Endothelial cell of umbilical vein (primary cell): ENCODE data around the gene GSTP1. TPM values are rescaled to one million over a fixed set of nuclear protein-coding genes. Genes with fewer than 3 reads are reported as not detected.

Source experiments
- BruUV-seq: library from RNA; stranded (reverse); fragments of 400-500 nt; replicated peaks from 2 replicates; lab custom pipeline; 2021; lab: Mats Ljungman, UMichigan
- CTCF ChIA-PET: fragments of 300-600, 350-600 bp; sonication (Branson Sonifier 250); formaldehyde crosslinking; loops from one replicate; lab custom pipeline; 2021; ENCODE audit warnings: antibody characterized with exemption, inconsistent platforms; lab: Charles Lee
- POLR2A ChIA-PET: fragments of 300-600, 350-600 bp; sonication (Branson Sonifier 250); formaldehyde crosslinking; loops from one replicate; lab custom pipeline; 2021; ENCODE audit warnings: antibody characterized with exemption, inconsistent platforms; lab: Charles Lee
- DNase-seq: peaks from one replicate; pipeline ENCODE4 v3.0.0-alpha.2; 2011; ENCODE audit warnings: low read depth, low spot score
- FAIRE-seq: peaks from 2 replicates; lab custom pipeline; 2011; peaks lifted over from hg19 to GRCh38; lab: Jason Lieb, UNC
- H2AFZ ChIP-seq: 2 replicates; pipeline ENCODE4 v1.6.0; 2012; ENCODE audit warnings: low read depth, low read length, control low read depth, inconsistent platforms
- H3K27ac ChIP-seq: 2 replicates; pipeline ENCODE4 v1.5.1; 2011; ENCODE audit warnings: low read depth, mild to moderate bottlenecking, control low read depth, low read length, moderate library complexity; ENCODE audit not compliant: insufficient read depth
- H3K27me3 ChIP-seq, 2 experiments: 2 replicates each; pipeline versions ENCODE4 v1.6.0 to v1.6.1; 2011; ENCODE audit warnings: low read length in 2 of 2, mixed read lengths in 1 of 2; ENCODE audit not compliant: control insufficient read depth in 2 of 2, insufficient read depth in 2 of 2
- H3K36me3 ChIP-seq, 2 experiments: 2 replicates in 1 of 2; 3 replicates in 1 of 2; pipeline ENCODE4 v1.5.1; 2011; ENCODE audit warnings: low read length in 2 of 2, mild to moderate bottlenecking in 1 of 2, moderate library complexity in 1 of 2; ENCODE audit not compliant: control insufficient read depth in 2 of 2, insufficient read depth in 2 of 2; ENCODE audit errors: extremely low read depth in 1 of 2
- H3K4me1 ChIP-seq: 3 replicates; pipeline ENCODE4 v1.5.1; 2011; ENCODE audit warnings: mild to moderate bottlenecking, low read length; ENCODE audit not compliant: control insufficient read depth, insufficient read depth; ENCODE audit errors: extremely low read depth
- H3K4me2 ChIP-seq: 2 replicates; pipeline ENCODE4 v1.6.1; 2011; ENCODE audit warnings: low read length, control low read depth, mixed read lengths; ENCODE audit not compliant: insufficient read depth
- H3K4me3 ChIP-seq, 3 experiments: fragments of 200-600 bp in 1 of 3; sonication (generic), shearing (Covaris generic) in 1 of 3; replicated peaks in 1 of 3; 2 replicates each; pipeline ENCODE4 v1.5.1; 2011 to 2016; ENCODE audit warnings: control low read depth in 3 of 3, low read length in 3 of 3, mild to moderate bottlenecking in 2 of 3, inconsistent platforms in 1 of 3, low read depth in 1 of 3, moderate library complexity in 1 of 3; ENCODE audit not compliant: insufficient read depth in 1 of 3
- H3K79me2 ChIP-seq: 2 replicates; pipeline ENCODE4 v1.6.0; 2012; ENCODE audit warnings: low read length, inconsistent platforms; ENCODE audit not compliant: control insufficient read depth, insufficient read depth
- H3K9ac ChIP-seq: replicated peaks from 2 replicates; pipeline ENCODE3; 2011; ENCODE audit warnings: low read length, control low read depth; ENCODE audit not compliant: insufficient read depth; ENCODE audit errors: extremely low read depth
- H3K9me1 ChIP-seq: replicated peaks from 3 replicates; pipeline ENCODE4 v1.6.0; 2011; ENCODE audit warnings: mild to moderate bottlenecking, low read length; ENCODE audit not compliant: control insufficient read depth, insufficient read depth; ENCODE audit errors: extremely low read depth
- H3K9me3 ChIP-seq: replicated peaks from 2 replicates; pipeline ENCODE4 v1.5.1; 2012; ENCODE audit warnings: low read length, inconsistent platforms; ENCODE audit not compliant: control insufficient read depth, insufficient read depth
- H4K20me1 ChIP-seq: replicated peaks from 2 replicates; pipeline ENCODE3; 2011; ENCODE audit warnings: mild to moderate bottlenecking, low read length; ENCODE audit not compliant: control insufficient read depth, insufficient read depth; ENCODE audit errors: extremely low read depth
- CTCF ChIP-seq, 2 donors: IDR thresholded peaks; 1 replicate in 1 of 2; 2 replicates in 1 of 2; pipeline ENCODE4 v1.5.1; 2011; ENCODE audit warnings: low read length in 2 of 2, mild to moderate bottlenecking in 2 of 2, moderate library complexity in 2 of 2, control low read depth in 1 of 2, inconsistent platforms in 1 of 2, low read depth in 1 of 2; ENCODE audit not compliant: insufficient read depth in 1 of 2; ENCODE audit errors: extremely low read depth in 1 of 2
- EZH2 ChIP-seq: IDR thresholded peaks from 2 replicates; pipeline ENCODE4 v1.6.1; 2012; ENCODE audit warnings: borderline replicate concordance, low read depth, mild to moderate bottlenecking, moderate library complexity, low read length, inconsistent platforms; ENCODE audit not compliant: severe bottlenecking
- FOS ChIP-seq: IDR thresholded peaks from 2 replicates; pipeline ENCODE4 v1.6.1; 2011; ENCODE audit warnings: mild to moderate bottlenecking, low read length, moderate library complexity, borderline replicate concordance; ENCODE audit not compliant: insufficient read depth
- GATA2 ChIP-seq: IDR thresholded peaks from 2 replicates; pipeline ENCODE4 v1.7.0; 2011; ENCODE audit warnings: low read depth, mild to moderate bottlenecking, moderate library complexity, mixed read lengths, low read length; ENCODE audit not compliant: insufficient read length, insufficient read depth
- JUN ChIP-seq: IDR thresholded peaks from 2 replicates; pipeline ENCODE4 v1.6.1; 2011; ENCODE audit warnings: borderline replicate concordance, low read depth; ENCODE audit not compliant: insufficient read length, insufficient read depth
- MAX ChIP-seq: IDR thresholded peaks from 2 replicates; pipeline ENCODE4 v1.6.1; 2011; ENCODE audit not compliant: insufficient read depth, insufficient read length
- MYC ChIP-seq: IDR thresholded peaks from one replicate; pipeline ENCODE4 v1.6.1; 2011; ENCODE audit warnings: mild to moderate bottlenecking, low read depth, low read length
- POLR2A ChIP-seq: IDR thresholded peaks from 2 replicates; pipeline ENCODE4 v1.6.1; 2012; ENCODE audit warnings: low read depth, mild to moderate bottlenecking, control low read depth, low read length
- POLR2AphosphoS5 ChIP-seq: IDR thresholded peaks from 2 replicates; pipeline ENCODE4 v1.6.1; 2012; ENCODE audit warnings: low read depth, mild to moderate bottlenecking, control low read depth, low read length, moderate library complexity; ENCODE audit not compliant: insufficient read depth
- dilution Hi-C: fragments of 300-500 bp; cut with MboI; formaldehyde crosslinking; loops from one replicate; pipeline ENCODE4 v1.15.0; 2019; ENCODE audit warnings: low sequenced_read_pairs; ENCODE audit not compliant: extremely low pct_ligation_motif_present
- intact Hi-C: fragments of 100-400 bp; cut with micrococcal nuclease; formaldehyde crosslinking; loops from one replicate; pipeline ENCODE4 v1.10.0; 2022
- polyA plus RNA-seq, 4 experiments: library from polyadenylated mRNA; depleted of rRNA in 3 of 4; stranded (reverse) in 3 of 4; unstranded in 1 of 4; fragments of >200 nt; gene quantifications; 2 replicates each; pipeline versions ENCODE4 v1.2.1 to v1.2.3, GENCODE V29; 2011 to 2012; ENCODE audit warnings: missing spikeins in 1 of 4
- total RNA-seq: library from RNA; stranded (reverse); gene quantifications from 2 replicates; pipeline ENCODE4 v1.2.3, GENCODE V29; 2021

The GSTP1 gene
- total and polyA plus RNA-seq, 2 donors (not counting 3 experiments of a cell fraction or from before 2014, with no cell fraction given): 962 to 2,277 TPM

- Histone ChIP-seq H3K79me2 (no peaks in the 10 kb centered on the region), H3K27me3 (peaks cover 6% of the 10 kb centered on the region in 2 experiments), H2AFZ (no peak overlapping the region), H3K9ac (no peak overlapping the region), H3K36me3 (no peaks in the 10 kb centered on the region), H3K4me3 (no peak overlapping the region), H3K27ac (no peak overlapping the region), H3K9me3 (no peaks in the 10 kb centered on the region), H3K4me2 (no peak overlapping the region), H4K20me1 (no peaks in the 10 kb centered on the region), H3K9me1 (no peaks in the 10 kb centered on the region), H3K4me1 (no peaks in the 10 kb centered on the region)
- TF ChIP-seq GATA2 (no peak), CTCF (IDR thresholded peaks at IDR 0.05; ENCODE audit: extremely low read depth in 1 of 2, insufficient read depth in 1 of 2, low read depth in 1 of 2, low read length in 2 of 2) (no peak), FOS (no peak), MYC (no peak), EZH2 (no peak), JUN (no peak), POLR2AphosphoS5 (no peak), MAX (no peak), POLR2A (no peak)
- intact Hi-C loops (no loop called here), dilution Hi-C loops (no loop called here)
- CTCF ChIA-PET: interaction anchor here (0.9 to 1.2 kb wide), 3 partner anchors 10 to 30 kb away, joined by 3 read pairs; no protein-coding TSS in a partner anchor
- FAIRE-seq (no peak), DNase-seq (no peak)
- POLR2A ChIA-PET: no interaction called here
- BruUV-seq: no TSS peak
Observed at GRCh38 chr11:67542971-67543370, 40.6 kb upstream of the GSTP1 start.
